KOPT-K1 (cell line): ENCODE data around the gene RBP5.
A peak's percentile ranks its signal among the peaks of the same experiment; 100 is the strongest.

ENCODE experiments used
- H3K27ac ChIP-seq: fragments of 200-600 bp; sonication (generic); 2 replicates; pipeline ENCODE4 v1.5.1; 2016; ENCODE audit warnings: antibody characterized with exemption, mild to moderate bottlenecking, low read depth, low read length; ENCODE audit not compliant: poor library complexity, severe bottlenecking
- H3K36me3 ChIP-seq: fragments of 200-600 bp; sonication (generic); 2 replicates; pipeline ENCODE4 v1.5.1; 2017; ENCODE audit warnings: antibody characterized with exemption, mild to moderate bottlenecking, low read length, moderate library complexity; ENCODE audit not compliant: insufficient read depth
- H3K9me3 ChIP-seq: fragments of 200-600 bp; sonication (generic); 2 replicates; pipeline ENCODE4 v1.5.1; 2017; ENCODE audit warnings: antibody characterized with exemption, low read length, mild to moderate bottlenecking; ENCODE audit not compliant: insufficient read depth, poor library complexity, severe bottlenecking

Gene RBP5

DNA sequence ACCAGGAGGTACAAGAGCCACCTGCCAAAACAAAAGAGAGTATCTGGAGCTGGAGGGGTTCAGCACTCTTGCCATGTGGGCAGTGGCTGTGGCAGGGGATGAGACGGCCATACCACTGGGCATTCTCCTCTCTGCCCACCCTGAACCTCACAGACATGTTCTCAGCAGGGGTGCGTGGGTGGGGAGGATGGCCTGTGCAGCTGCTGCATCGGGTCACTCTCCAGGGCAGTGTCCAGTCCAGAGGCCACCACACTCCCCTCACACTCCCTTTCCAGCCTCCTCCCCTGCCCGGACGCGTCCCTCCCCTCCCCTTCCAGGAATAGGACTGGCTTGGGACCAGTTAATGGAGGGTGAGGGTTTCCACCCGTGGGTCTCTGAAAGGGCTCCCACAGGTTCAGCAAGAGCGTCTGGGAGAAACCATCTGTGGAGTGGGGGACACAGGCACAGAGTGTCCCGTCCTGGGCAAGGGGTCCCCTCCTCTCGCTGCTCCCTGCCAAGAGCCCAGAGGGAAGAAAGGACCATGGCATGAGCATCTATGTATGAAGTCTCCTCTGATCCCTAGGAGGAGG, 36.9 kb downstream of the RBP5 start:
- H3K9me3 ChIP-seq, result no peaks in the 10 kb centered on the region
- peak overlapping the region; percentile 41 for H3K27ac ChIP-seq
- H3K36me3 ChIP-seq, result no peaks in the 10 kb centered on the region

DNA sequence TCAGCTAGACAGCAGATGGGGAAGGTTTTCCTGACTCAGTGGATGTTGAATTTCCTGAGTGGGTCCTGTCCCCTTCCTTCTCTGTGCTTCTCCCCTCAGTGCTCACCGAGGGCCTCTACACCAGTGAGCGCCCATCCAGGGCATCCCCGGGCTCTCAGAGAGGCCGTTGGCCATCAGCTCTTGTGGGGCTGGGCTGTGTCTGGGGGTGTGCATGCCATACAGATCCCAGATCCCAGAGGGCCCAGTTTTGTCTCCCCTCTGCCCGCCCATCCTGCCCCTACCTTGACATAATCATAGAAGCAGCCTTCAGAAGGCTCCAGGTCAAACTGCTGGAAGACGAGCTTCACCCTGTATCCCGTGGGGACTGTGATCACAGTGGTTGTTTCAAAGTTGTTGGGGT, 37.5 kb downstream of the RBP5 start:
- H3K9me3 ChIP-seq, result no peaks in the 10 kb centered on the region
- H3K36me3 ChIP-seq, result no peaks in the 10 kb centered on the region
- H3K27ac ChIP-seq, result no peak overlapping the region

DNA sequence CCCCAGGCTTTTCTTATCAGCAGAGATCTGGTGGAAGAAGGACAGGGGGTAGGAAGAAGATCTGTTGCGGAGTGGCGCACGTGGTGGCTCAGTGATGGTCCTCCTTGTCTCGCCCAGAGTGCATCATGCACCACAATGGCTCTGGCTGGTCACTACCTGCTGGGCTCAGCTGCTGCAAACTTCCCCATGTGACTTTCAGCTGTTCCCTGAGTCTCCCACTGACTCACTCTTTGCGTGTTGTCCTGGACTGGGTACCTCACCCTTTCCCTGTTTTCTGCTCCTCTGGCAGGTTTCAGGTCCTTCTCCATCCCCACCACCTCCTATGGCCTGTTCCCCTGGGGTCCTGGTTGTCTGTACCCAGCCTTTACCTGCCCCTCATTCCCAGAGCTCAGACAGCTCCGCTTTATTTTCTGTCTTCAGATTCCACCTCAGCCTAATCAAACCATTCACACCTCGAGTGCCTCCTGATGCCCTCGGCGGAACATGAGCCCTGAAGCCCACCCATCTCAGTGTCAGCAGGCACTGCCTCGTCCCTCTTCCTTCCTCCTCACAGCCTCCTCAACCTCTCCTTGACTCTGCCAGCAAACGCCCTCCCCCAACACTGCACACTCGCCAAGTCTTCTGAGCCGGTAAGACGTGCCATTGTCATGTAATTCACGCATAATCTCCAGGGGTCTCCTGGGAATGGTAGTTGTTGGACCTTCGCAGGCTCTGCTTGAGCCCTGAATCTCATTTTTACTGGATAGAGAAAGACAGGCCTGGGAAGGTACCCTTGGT, 38.3 kb downstream of the RBP5 start:
- Histone ChIP-seq H3K9me3 (no peaks in the 10 kb centered on the region), H3K27ac (no peak overlapping the region), H3K36me3 (no peaks in the 10 kb centered on the region)

DNA sequence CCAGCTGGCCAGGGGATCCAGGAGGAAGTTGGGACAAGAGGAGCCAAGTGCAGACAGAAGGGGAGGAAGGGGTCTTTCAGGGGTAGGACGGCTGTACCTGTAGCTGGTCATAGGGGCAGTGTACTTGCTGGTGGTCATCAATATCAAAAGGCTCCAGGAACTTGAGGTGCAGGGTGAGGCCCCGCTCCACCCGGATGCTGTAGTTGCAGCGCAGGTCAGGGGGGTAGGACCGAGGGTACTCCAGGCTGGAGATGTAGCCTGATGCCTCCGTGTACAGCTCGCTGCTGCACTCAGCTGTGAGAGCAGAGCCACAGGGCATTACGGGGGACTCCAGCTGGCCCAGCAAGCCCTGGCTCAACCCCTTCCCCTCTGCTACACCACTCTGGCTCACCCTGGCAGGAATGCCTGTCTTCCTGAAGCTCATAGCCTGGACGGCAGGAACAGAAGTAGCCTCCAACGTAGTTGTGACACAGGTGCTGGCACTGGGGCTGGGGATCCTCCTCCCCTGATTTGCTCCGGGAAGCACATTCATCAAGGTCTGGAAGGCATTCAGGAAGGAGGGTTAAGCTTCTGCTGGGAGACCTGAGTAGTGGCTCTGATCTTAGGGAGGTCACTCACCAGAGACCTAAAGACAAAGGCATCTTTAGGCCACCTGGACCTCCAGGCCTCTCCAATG, 39.4 kb downstream of the RBP5 start:
- Histone ChIP-seq H3K9me3 (no peaks in the 10 kb centered on the region), H3K27ac (no peak overlapping the region), H3K36me3 (no peaks in the 10 kb centered on the region; the same call in 1 of the 2 replicates)

DNA sequence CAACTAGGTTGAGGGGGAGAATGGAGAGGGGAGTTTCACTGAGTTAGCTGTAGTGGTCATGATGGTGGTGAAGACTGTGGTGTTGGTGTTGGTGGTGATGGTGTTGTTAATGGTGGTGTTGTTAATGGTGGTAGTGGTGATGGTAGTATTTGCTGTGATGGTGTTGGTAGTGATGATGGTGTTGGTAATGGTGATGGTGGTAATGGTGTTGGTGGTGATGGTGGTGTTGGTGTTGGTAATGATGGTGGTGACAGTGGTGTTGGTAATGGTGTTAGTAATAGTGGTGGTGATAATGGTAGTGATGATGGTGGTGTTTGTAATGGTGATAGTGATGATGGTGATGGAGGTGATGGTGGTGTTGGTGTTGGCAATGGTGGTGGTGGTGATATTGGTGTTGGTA, 45.6 kb downstream of the RBP5 start:
- Histone ChIP-seq H3K36me3 (no peaks in the 10 kb centered on the region; the same call in 1 of the 2 replicates), H3K9me3 (no peaks in the 10 kb centered on the region)

DNA sequence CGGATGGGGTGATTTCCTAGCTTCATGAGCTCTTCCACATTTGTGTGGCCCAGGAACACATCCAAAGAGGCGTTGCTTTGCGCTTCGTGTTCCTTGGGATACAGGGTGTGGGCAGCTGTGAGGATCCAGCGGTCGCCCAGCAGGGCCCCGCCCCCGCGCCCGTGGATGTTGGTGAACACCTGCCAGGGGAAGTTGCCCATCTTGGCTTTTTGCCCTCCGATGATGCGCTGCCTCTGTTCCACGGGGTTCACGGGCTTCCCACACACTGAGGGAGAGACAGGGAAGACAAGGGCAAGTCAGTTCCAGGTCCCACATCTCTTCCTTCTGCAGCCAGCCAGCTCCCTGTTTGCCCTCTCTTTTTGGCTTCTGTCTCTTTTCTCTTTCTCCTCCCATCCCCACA, 47.7 kb downstream of the RBP5 start:
- no peak overlapping the region for H3K27ac ChIP-seq
- H3K9me3 ChIP-seq, result no peaks in the 10 kb centered on the region
- H3K36me3 ChIP-seq, result no peaks in the 10 kb centered on the region; the same call in 1 of the 2 replicates

More for the DNA sequence above, 45.6 kb downstream of the RBP5 start:
- no peak overlapping the region for H3K27ac ChIP-seq

DNA sequence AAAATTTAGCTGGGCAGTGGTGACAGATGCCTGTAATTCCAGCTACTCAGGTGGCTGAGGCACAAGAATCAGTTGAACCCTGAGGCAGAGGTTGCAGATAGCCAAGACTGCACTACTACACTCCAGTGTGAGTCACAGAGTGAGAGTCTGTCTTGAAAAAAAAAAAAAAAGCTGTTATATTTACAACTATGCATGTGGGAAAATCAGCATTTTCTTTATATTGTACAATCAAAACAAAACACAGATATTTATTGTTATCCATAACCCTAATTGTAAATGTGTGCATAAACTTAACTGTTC, 48.9 kb downstream of the RBP5 start:
- Histone ChIP-seq H3K27ac (no peak overlapping the region), H3K9me3 (no peaks in the 10 kb centered on the region), H3K36me3 (no peaks in the 10 kb centered on the region; the same call in 1 of the 2 replicates)

DNA sequence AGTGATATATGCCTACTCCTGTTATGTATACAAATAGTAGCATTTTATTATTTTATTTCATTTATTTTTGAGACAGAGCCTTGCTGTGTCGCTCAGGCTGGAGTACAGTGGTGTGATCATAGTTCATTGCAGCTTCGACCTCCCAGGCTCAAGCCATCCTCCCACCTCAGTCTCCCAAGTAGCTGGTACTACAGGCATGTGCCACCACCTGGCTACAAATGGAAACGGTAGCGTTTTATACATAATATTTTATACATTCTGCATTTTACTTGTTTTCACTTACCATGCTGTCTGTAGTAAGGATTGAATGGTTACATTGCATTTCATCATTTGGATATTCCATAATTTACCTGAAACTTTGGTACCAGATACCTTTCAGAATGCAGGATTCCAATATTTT, 50.5 kb downstream of the RBP5 start:
- Histone ChIP-seq H3K36me3 (no peaks in the 10 kb centered on the region), H3K27ac (no peak overlapping the region), H3K9me3 (no peaks in the 10 kb centered on the region)

DNA sequence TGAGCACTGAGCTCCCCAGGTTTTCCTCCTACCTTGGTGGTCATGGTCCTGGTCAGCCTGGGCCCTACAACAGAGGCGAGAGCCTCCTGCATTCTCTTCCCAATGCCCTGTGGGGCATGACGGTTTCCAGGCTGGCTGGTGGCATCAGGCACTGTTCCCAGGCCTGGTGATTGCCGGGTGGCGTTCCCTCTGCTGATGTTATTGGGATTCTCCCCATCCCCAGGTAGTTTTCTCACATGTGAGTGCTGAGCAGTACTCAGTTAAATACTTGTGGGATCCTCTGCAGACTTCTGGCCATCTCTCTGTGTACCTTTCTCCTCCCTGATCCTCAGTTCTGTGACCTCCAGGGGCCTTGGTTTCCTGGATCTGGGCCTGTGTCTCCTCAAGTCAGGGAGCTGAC, 52.2 kb downstream of the RBP5 start:
- no peaks in the 10 kb centered on the region for H3K9me3 ChIP-seq
- H3K27ac ChIP-seq, result no peak overlapping the region
- H3K36me3 ChIP-seq, result no peaks in the 10 kb centered on the region

DNA sequence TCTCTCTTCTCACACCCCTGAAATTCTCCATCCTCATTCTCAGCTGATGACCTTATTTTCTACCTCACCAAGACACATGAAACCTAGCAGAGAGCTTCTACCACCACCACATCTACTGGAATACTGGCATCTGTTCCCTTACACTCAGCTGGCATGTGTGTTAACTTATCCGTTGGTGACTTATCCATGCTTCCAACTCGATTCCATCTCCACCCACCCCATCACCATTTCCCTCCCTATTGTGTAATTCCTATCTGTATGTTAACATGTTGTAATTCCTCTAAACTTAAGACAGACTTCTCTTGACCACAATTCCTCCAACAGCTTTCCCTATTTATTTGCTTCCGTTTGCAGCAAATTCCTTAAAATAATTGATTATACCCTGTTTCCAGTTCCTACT, 52.8 kb downstream of the RBP5 start:
- no peaks in the 10 kb centered on the region for H3K36me3 ChIP-seq
- no peak overlapping the region for H3K27ac ChIP-seq
- H3K9me3 ChIP-seq, result no peaks in the 10 kb centered on the region

DNA sequence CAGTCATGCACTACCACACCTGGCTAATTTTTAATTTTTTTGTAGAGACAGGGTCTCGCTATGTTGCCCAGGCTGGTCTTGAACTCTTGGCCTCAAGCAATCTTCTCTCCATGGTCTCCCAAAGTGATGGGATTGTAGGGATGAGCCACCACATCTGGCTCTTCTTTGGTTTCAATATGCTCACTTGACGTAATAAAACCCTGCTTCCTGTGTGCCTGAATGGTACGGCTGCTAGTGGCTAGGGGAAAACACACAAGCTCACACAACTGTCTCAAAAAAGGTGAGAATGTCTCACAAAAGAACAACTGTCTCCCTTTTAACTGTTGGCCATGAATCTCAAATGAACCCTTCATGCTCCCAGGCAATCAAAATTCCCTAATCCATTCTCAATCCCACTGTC, 53.2 kb downstream of the RBP5 start:
- Histone ChIP-seq H3K9me3 (no peaks in the 10 kb centered on the region), H3K36me3 (no peaks in the 10 kb centered on the region), H3K27ac (no peak overlapping the region)

DNA sequence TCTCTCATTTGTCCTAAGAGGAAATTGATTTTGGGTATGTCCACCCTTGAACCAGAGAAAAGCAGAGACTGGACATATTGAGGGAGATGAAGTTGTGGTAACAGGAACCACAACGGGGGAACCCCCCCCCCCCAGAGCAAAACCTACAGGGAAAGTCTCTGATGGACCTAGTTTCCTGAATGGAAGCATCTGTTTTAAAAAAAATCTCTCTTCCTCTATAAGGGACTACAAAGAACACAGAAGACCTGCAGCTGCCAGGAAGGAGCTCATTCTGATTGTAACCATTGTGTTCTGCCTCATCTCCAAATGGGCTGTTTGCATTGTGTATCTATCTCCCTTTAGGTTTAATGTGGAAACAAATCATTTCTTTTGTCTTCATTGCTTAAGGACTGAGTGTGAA, 54.7 kb downstream of the RBP5 start:
- Histone ChIP-seq H3K9me3 (no peaks in the 10 kb centered on the region), H3K27ac (no peak overlapping the region), H3K36me3 (no peaks in the 10 kb centered on the region)
